Memory B cell (primary cell): Measurements from ENCODE around the gene AFG1L.
A peak's percentile ranks its signal among the peaks of the same experiment; 100 is the strongest.
"Not testable (repeated sequence)": the region's sequence is repeated elsewhere in the genome, so short reads cannot be mapped to it uniquely, and the experiment has no call there.

Source experiments
- ATAC-seq: fragments of 150-1000 bp; cut with Tn5 transposase; 2 replicates; pipeline ENCODE4 v1.10.0; 2021; ENCODE audit warnings: low read depth, mild to moderate bottlenecking, moderate library complexity
- DNase-seq, 2 donors: peaks; one replicate each; pipeline ENCODE4 v3.0.0; 2022; ENCODE audit warnings: low spot score in 2 of 2
- H3K27ac Mint-ChIP-seq: one replicate; pipeline ENCODE4 v1.8.0; 2022; ENCODE audit warnings: mild to moderate bottlenecking, moderate library complexity, mixed read lengths
- H3K27me3 Mint-ChIP-seq: one replicate; pipeline ENCODE4 v1.8.0; 2022; ENCODE audit warnings: mixed read lengths
- H3K36me3 Mint-ChIP-seq: one replicate; pipeline ENCODE4 v1.8.0; 2022; ENCODE audit warnings: mild to moderate bottlenecking, mixed read lengths
- H3K4me1 Mint-ChIP-seq: one replicate; pipeline ENCODE4 v1.8.0; 2022; ENCODE audit warnings: mixed read lengths
- H3K4me3 Mint-ChIP-seq: one replicate; pipeline ENCODE4 v1.8.0; 2022; ENCODE audit warnings: mild to moderate bottlenecking, moderate library complexity, mixed read lengths
- H3K9me3 Mint-ChIP-seq: one replicate; pipeline ENCODE4 v1.8.0; 2022; ENCODE audit warnings: mixed read lengths

AFG1L gene

DNA sequence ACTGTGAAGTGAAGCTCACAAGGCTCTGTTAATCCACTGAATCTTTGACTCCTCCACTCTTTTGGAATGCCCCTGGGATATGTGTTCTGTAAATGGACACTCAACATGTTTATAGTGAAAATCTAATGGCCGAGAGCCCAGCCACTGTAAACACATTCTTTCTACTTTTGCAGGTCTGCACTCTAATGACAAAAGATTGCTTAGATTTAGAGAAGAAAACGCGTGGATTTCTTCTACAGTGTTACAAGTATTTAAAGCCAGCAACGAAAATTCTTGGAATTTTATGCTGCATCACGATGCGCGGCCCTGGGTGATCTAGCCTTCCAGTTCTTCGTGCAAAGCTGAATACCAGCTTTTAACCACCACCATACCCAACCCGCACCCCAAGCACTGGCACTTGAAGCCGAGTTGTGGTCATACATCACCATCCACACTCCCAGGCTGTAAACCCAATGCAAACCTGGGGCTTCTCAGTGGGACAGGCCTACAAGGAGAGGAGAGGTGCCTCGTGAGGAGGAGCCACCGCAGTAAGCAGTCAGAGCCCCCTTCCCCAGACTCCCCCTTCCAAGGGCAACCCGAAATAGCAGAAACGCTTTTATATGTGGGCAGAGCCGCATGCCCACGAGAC lies 262.1 kb downstream of the AFG1L start:
- Mint-ChIP-seq H3K9me3 (no peaks in the 10 kb centered on the region), H3K4me3 (peak overlapping the region; percentile 99), H3K36me3 (peaks cover under 1% of the 10 kb centered on the region), H3K27ac (peak overlapping the region; percentile 99), H3K27me3 (peaks cover 2% of the 10 kb centered on the region), H3K4me1 (peaks cover 4% of the 10 kb centered on the region)
- DNase-seq = no peak
- ATAC-seq = no peak

DNA sequence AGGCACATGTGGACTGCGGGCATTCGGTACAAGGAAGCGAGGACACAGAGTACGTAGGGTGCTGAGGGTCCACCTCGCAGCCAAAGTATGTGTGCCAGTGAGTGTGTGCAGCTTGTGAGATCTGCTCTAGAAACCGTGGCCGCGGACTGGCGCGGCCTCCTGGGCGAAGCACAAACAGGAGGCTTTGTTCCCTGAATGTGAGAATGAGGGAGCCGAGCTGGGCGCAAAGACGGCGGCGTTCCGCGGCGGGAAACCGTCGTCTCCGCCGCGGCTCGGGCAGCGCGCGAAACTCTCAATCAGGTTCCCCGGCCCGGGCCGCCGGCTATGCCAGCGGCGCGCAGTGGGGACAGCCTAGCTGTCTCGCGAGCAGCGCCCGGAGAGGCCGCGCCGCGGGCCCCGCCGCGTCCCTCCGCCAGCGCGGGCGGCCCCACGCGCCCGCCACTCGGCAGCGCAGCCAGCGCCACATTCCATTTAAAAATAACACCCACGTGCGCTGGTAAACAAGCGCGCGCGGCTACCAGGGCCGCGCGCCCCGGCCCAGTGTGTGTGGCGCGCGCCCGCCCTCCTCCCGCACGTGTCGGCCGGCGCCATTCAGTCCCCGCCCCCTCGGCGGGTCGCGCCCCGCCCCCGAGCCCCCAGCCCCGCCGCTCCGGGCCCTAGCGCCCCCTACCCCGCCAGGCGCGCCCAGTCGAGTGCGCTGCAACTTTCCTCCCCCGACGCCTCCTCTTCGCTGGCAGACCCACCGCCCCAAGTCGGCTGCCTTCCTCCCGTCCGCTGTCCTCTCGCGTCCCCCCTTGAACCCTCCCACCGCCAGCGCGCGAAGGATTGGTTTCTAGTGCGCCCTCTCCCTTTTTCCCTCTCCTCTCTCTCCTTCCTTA lies 262.9 kb downstream of the AFG1L start:
- Mint-ChIP-seq H3K4me1 (peaks cover 12% of the 10 kb centered on the region), H3K27ac (peak overlapping the region; percentile 99), H3K27me3 (peaks cover 2% of the 10 kb centered on the region), H3K36me3 (peaks cover 4% of the 10 kb centered on the region), H3K4me3 (peak overlapping the region; percentile 99), H3K9me3 (no peaks in the 10 kb centered on the region)
- DNase-seq (peak in 1 of 2 donors; percentile 79), ATAC-seq (peak; percentile 42)

DNA sequence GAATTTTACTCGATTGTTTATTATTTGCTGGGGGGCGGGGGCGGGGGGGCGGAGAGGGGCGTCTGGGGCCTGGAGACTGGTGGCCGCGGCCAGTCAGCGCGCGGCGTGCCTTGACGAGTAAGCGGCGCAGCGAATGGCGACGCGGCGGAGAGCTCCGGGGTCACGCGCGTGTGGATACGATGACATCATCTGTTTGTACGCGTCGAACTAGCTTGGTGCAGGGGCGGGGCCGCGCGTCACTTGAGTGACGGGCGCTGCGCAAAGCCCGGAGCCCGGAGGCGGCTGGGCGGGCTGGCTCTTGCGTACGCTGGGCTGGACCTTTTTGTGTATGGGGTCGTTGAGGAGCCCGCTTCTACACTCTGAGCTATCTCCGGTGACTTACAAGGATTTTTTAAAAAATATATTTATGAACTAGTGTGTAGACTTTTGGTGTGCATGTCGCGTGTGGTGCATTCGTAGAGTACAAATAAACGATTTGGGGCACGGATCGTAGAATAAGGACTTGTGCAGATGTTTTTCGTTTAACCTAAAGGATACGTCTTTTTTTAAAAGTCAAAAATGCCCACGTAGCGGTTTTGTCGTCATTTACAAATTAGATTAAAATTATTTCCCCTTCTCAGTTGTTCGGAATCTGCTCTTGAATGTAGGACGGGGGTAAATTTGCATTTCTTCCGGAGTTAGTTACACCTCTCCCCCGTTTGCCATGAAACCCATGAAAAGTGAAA lies 263.7 kb downstream of the AFG1L start:
- Mint-ChIP-seq H3K9me3 (peaks cover 2% of the 10 kb centered on the region), H3K4me3 (peak overlapping the region; percentile 99), H3K36me3 (peaks cover 7% of the 10 kb centered on the region), H3K27ac (peak overlapping the region; percentile 99), H3K4me1 (peaks cover 17% of the 10 kb centered on the region), H3K27me3 (peaks cover 1% of the 10 kb centered on the region)
- ATAC-seq = peak; percentile 66
- peak; percentile 94 for DNase-seq

DNA sequence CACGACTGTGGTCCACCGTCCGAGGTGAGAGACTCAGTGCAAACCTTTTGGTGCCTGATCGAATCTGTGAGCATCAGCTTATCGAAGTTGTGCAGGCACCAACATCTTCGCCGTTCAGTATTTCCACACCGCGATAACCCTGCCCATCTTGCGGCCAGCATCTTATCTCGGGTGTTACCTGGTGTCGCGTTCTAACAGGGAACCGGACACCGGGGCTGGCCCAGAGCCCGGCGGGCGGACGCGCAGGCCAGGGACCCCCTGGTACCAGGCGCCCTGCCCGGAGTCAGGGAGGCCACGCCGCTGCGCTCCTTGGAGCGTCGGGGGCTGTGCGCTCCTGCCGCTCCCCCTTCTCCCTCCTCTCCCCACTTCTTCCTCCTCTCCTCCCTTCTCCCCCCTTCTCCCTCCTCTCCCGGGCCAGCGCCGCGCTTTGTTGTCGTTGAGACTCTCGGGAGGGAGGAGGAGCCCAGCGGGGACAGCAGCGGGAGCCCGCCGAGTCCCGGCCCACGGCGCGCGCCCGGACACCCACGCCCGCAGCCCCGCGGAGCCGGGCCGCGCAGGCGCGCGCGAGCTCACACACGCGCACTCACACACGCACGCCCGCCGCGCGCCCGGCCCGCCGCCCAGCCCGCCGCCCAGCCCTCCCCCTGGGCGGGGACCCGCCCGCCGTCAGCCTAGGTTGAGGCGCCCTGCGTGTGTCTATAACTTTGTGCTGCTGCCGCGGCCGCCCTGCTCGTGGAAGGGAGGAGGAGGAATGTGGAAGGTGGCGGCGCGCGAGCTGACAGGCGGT lies 264.4 kb downstream of the AFG1L start:
- Mint-ChIP-seq H3K27ac (peak overlapping the region; percentile 99), H3K9me3 (peaks cover 2% of the 10 kb centered on the region), H3K4me1 (peaks cover 20% of the 10 kb centered on the region), H3K4me3 (peak overlapping the region; percentile 99), H3K36me3 (peaks cover 7% of the 10 kb centered on the region), H3K27me3 (no peaks in the 10 kb centered on the region)
- ATAC-seq = peak; percentile 57
- DNase-seq = peak; percentile 78 to 82

DNA sequence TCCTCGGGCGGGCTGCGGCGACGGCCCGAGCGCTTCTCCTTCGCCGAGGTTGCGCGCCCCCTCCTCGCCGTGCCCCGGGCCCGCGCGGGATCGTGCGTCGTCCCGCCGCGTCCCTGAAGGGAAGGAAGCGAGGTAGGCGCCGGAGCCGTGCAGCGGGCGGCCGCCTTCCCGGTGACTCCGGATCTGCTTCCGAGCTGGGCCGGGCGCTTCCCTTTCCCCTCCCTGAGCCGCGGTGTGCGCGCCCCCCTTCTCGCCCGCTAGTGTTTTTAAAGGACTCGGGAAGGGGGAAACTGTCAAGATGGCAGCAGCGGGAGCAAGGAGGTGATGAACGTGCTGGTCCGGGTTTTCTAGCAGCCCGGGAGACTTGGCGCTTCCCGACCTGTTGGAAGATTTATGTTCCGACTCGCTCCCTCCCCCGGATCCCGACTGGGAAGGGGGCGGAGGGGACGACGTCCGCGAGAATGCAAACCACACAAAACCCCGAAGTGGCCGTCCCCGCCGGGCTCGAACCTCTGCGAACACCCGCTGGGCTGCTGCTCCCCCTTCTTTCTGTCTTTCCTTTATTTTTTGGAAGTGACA lies 265.1 kb downstream of the AFG1L start:
- Mint-ChIP-seq H3K27me3 (no peaks in the 10 kb centered on the region), H3K4me1 (peaks cover 25% of the 10 kb centered on the region), H3K27ac (peak overlapping the region; percentile 99), H3K9me3 (peaks cover 2% of the 10 kb centered on the region), H3K36me3 (peaks cover 7% of the 10 kb centered on the region), H3K4me3 (peak overlapping the region; percentile 99)
- ATAC-seq = no peak
- no peak for DNase-seq

DNA sequence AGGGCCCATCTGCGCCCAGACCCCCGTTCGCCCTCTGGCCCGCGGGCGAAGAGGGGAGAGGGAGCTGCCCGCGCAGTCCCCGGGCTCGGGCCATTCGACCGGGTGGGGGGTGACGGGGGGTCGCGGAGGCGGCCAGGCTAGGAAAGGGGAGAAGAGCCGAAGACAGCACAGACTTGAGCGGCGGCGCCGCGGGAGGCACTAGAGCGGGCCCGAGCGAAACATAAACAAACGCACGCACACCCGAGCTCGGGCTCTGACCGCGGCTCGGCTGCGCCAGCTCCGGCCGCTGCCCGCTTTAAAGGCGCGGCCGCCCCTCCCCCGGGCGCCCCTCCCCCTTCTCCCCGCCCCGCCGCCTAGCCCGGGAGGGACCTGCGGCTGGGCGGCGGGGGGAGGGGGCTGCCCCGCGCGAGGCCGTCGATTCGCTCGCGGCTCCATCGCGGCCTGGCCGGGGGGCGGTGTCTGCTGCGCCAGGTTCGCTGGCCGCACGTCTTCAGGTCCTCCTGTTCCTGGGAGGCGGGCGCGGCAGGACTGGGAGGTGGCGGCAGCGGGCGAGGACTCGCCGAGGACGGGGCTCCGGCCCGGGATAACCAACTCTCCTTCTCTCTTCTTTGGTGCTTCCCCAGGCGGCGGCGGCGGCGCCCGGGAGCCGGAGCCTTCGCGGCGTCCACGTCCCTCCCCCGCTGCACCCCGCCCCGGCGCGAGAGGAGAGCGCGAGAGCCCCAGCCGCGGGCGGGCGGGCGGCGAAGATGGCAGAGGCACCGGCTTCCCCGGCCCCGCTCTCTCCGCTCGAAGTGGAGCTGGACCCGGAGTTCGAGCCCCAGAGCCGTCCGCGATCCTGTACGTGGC lies 265.8 kb downstream of the AFG1L start, which contains the start of gene FOXO3:
Gene FOXO3 (plus strand): TSS at position 455 of the 846 bp plus-strand sequence. CDS start 292 bp downstream, at position 747.
- no peak for ATAC-seq

DNA sequence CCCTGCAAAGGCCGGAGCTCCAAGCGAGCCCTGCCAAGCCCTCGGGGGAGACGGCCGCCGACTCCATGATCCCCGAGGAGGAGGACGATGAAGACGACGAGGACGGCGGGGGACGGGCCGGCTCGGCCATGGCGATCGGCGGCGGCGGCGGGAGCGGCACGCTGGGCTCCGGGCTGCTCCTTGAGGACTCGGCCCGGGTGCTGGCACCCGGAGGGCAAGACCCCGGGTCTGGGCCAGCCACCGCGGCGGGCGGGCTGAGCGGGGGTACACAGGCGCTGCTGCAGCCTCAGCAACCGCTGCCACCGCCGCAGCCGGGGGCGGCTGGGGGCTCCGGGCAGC lies 266.4 kb downstream of the AFG1L start:
- ATAC-seq, H3K36me3 Mint-ChIP-seq, H3K4me3 Mint-ChIP-seq, H3K27ac Mint-ChIP-seq, H3K9me3 Mint-ChIP-seq, H3K27me3 Mint-ChIP-seq: not testable (repeated sequence)
- peak in 1 of 2 donors; percentile 36 for DNase-seq
- peaks cover 35% of the 10 kb centered on the region for H3K4me1 Mint-ChIP-seq

More for the DNA sequence above, 265.8 kb downstream of the AFG1L start, which contains the start of gene FOXO3:
- DNase-seq = peak; percentile 48 to 67
- no peaks in the 10 kb centered on the region for H3K27me3 Mint-ChIP-seq
- peaks cover 2% of the 10 kb centered on the region for H3K9me3 Mint-ChIP-seq
- peaks cover 30% of the 10 kb centered on the region for H3K4me1 Mint-ChIP-seq
- H3K4me3 Mint-ChIP-seq = peak within 1 kb of the TSS; percentile 99
- peaks cover 7% of the 10 kb centered on the region for H3K36me3 Mint-ChIP-seq
- peak within 1 kb of the TSS; percentile 99 for H3K27ac Mint-ChIP-seq

DNA sequence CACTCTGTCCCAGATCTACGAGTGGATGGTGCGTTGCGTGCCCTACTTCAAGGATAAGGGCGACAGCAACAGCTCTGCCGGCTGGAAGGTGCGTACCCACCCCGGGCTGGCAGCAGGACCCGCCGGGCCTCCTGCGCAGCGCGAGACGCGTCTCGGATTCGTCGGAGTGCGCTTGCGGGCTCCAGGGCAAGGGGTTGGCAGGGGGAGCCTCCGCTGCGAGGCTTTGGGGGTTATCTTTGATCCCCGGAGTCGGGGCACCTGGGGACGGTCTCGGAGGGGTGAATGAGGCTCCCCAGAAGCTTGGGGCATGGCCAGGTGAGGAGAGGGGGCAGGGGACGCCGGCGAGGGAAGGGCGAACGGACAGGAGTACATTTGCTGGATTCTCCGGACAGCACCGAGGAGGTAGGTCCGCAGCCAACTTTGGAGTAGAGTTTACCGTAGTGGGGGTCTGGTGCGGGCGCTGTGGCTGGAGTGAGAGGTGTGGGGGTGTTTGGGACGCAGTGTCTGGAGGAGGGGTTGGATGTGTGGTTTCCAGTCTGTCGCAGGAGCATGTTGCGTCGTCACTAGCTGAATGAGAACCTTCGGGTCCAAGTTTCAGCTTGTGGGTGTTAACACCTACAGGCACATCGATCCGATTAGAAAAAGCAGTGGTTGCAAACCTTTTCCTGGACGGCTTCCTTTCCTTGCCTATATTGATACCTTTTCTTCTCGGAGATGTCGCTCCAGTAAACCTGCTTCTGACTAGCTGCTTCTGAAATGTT lies 267.1 kb downstream of the AFG1L start:
- no peak for ATAC-seq
- Mint-ChIP-seq H3K9me3 (peaks cover 2% of the 10 kb centered on the region), H3K27ac (peak overlapping the region; percentile 85), H3K36me3 (peaks cover 7% of the 10 kb centered on the region), H3K4me1 (peaks cover 35% of the 10 kb centered on the region), H3K27me3 (no peaks in the 10 kb centered on the region), H3K4me3 (peak overlapping the region; percentile 76)
- peak in 1 of 2 donors; percentile 35 for DNase-seq

DNA sequence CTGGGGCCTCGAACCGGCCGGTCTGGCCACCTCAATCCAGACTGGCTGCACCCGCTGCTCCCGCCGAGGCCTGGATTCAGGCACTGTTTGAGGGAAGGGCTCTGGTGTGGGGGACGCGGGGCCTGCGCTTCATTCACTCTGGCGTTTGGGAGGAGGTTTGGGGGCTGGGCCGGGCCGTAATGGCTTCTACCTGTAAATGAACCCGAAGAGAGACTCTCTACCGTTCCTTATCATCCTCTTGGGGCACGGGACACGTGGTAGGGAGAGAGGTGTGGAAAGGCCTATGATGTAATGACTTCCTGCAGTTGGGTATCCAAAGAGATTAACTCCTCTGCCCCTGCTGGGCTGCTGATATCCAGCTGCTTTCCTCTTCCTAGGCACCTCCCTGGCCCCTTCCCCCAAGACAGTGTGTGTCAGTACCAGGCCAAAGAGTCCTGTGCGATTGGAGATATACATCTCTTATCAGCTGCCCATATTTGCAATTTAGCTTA lies 267.7 kb downstream of the AFG1L start:
- Mint-ChIP-seq H3K9me3 (peaks cover 2% of the 10 kb centered on the region), H3K27ac (peak overlapping the region; percentile 85), H3K27me3 (no peaks in the 10 kb centered on the region), H3K4me3 (peak overlapping the region; percentile 76), H3K36me3 (peaks cover 7% of the 10 kb centered on the region), H3K4me1 (peaks cover 35% of the 10 kb centered on the region)
- DNase-seq (no peak), ATAC-seq (no peak)

DNA sequence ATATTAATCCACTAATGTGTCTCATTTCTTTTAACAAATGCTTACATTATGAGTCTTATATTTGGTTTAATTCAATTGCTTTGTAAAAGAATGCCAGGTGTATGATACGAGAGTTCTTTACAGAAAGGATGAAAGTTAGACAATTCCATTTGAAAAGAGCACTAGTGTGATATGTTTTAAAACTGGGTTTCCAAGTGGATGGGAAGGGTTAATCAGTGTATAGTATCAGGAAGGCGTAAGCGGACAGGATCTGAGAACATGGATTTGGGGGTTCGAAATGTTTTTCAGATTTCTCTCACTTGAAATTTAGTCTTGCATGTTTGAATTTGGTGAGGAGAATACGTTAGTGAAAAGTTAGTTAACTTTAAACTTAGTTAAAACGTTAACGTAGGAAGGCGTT lies 268.4 kb downstream of the AFG1L start:
- no peak for ATAC-seq
- H3K4me3 Mint-ChIP-seq = no peak overlapping the region
- no peaks in the 10 kb centered on the region for H3K27me3 Mint-ChIP-seq
- H3K4me1 Mint-ChIP-seq = peaks cover 37% of the 10 kb centered on the region
- no peak for DNase-seq
- peak overlapping the region; percentile 85 for H3K27ac Mint-ChIP-seq
- peaks cover 9% of the 10 kb centered on the region for H3K36me3 Mint-ChIP-seq
- peaks cover 2% of the 10 kb centered on the region for H3K9me3 Mint-ChIP-seq

DNA sequence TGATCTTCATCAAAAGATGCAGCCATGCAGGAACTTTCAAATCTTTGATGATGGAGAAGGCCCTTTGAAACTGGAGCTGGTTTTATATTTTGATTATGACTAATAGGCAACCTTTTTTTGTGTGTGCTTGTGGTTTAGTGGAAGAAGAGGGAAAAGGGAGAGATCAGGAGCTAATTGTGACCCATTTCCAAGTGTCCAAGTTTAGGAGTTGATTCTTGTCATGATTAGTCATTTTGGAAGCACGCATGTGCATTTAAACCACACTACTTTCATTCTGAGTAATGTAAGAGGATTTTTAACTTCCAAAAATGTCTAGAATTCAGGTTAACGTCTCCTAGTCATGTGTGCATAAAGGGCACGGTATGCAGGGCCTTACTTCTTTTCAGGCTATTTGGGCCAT lies 269.3 kb downstream of the AFG1L start:
- ATAC-seq = no peak
- H3K36me3 Mint-ChIP-seq = peaks cover 18% of the 10 kb centered on the region
- no peak overlapping the region for H3K4me3 Mint-ChIP-seq
- DNase-seq = no peak
- no peaks in the 10 kb centered on the region for H3K27me3 Mint-ChIP-seq
- H3K9me3 Mint-ChIP-seq = peaks cover 2% of the 10 kb centered on the region
- H3K4me1 Mint-ChIP-seq = peaks cover 44% of the 10 kb centered on the region
- peak overlapping the region; percentile 92 for H3K27ac Mint-ChIP-seq
